SK-N-SH (cell line): Measurements from ENCODE around the gene TMEM191C. TPM values are rescaled to one million over a fixed set of nuclear protein-coding genes. Genes with fewer than 3 reads are reported as not detected.
A peak's percentile ranks its signal among the peaks of the same experiment; 100 is the strongest.
"Not testable (repeated sequence)": the region's sequence is repeated elsewhere in the genome, so short reads cannot be mapped to it uniquely, and the experiment has no call there.

Experiments used
- CTCF ChIA-PET: fragments of 300-600, 350-600 bp; formaldehyde crosslinking; extraction: SDS; loops from one replicate; lab custom pipeline; 2021; lab: Yijun Ruan, JAX
- POLR2A ChIA-PET: fragments of 350-600 bp; sonication (Branson Sonifier 250); formaldehyde crosslinking; extraction: SDS; loops from one replicate; lab custom pipeline; 2020; ENCODE audit warnings: antibody characterized with exemption, inconsistent platforms; lab: Yijun Ruan, JAX
- DNase-seq: peaks from one replicate; pipeline ENCODE4 v3.0.0; 2012
- H2AFZ ChIP-seq: fragments of 200-600 bp; sonication (generic); 2 replicates; pipeline ENCODE4 v1.8.1; 2016; ENCODE audit warnings: antibody characterized with exemption, mild to moderate bottlenecking, low read depth
- H3F3A ChIP-seq: fragments of 200-600 bp; sonication (generic); replicated peaks from 2 replicates; pipeline ENCODE3; 2016; ENCODE audit warnings: antibody characterized with exemption, mild to moderate bottlenecking; ENCODE audit not compliant: insufficient read depth
- H3K27ac ChIP-seq, 2 experiments: fragments of 200-500 bp in 1 of 2; fragments of 200-600 bp in 1 of 2; sonication (Bioruptor generic) in 1 of 2; sonication (generic), shearing (Covaris generic) in 1 of 2; 2 replicates each; pipeline versions ENCODE4 v1.5.1 to v1.6.1; 2014 to 2016; ENCODE audit warnings: low read depth in 2 of 2, inconsistent platforms in 1 of 2, low read length in 1 of 2, mild to moderate bottlenecking in 1 of 2, mixed read lengths in 1 of 2
- H3K27me3 ChIP-seq: fragments of 200-600 bp; sonication (generic), shearing (Covaris generic); 2 replicates; pipeline ENCODE4 v1.6.1; 2016; ENCODE audit warnings: mixed run types; ENCODE audit not compliant: insufficient read depth
- H3K36me3 ChIP-seq, 2 experiments: fragments of 200-500 bp in 1 of 2; fragments of 200-600 bp in 1 of 2; sonication (Bioruptor generic) in 1 of 2; sonication (generic) in 1 of 2; replicated peaks in 1 of 2; 2 replicates each; pipeline versions ENCODE3 to v1.5.1; 2014 to 2016; ENCODE audit warnings: low read length in 1 of 2, mild to moderate bottlenecking in 1 of 2; ENCODE audit not compliant: insufficient read depth in 2 of 2, control insufficient read depth in 1 of 2
- H3K4me1 ChIP-seq, 2 experiments: fragments of 200-500 bp in 1 of 2; fragments of 200-600 bp in 1 of 2; sonication (Bioruptor generic) in 1 of 2; sonication (generic), shearing (Covaris generic) in 1 of 2; 2 replicates each; pipeline versions ENCODE4 v1.5.1 to v1.6.1; 2014 to 2016; ENCODE audit warnings: low read depth in 1 of 2, low read length in 1 of 2, mixed run types in 1 of 2; ENCODE audit not compliant: insufficient read depth in 2 of 2, control insufficient read depth in 1 of 2
- H3K4me2 ChIP-seq: fragments of 200-600 bp; sonication (generic), shearing (Covaris generic); 2 replicates; pipeline ENCODE4 v1.6.1; 2017; ENCODE audit warnings: mixed run types
- H3K4me3 ChIP-seq, 2 experiments: fragments of 200-500 bp in 1 of 2; fragments of 200-600 bp in 1 of 2; sonication (Bioruptor generic) in 1 of 2; sonication (generic), shearing (Covaris generic) in 1 of 2; 2 replicates each; pipeline versions ENCODE4 v1.5.1 to v1.8.1; 2014 to 2016; ENCODE audit warnings: low read depth in 2 of 2, inconsistent platforms in 1 of 2, low read length in 1 of 2, mild to moderate bottlenecking in 1 of 2, mixed read lengths in 1 of 2, moderate library complexity in 1 of 2
- H3K79me2 ChIP-seq: fragments of 200-600 bp; sonication (generic); 2 replicates; pipeline ENCODE4 v1.8.1; 2017; ENCODE audit warnings: mild to moderate bottlenecking; ENCODE audit not compliant: insufficient read depth
- H3K9ac ChIP-seq: fragments of 200-600 bp; sonication (generic); 2 replicates; pipeline ENCODE4 v1.6.1; 2017; ENCODE audit warnings: mixed run types
- H3K9me2 ChIP-seq: fragments of 200-600 bp; sonication (generic); 2 replicates; pipeline ENCODE4 v1.6.1; 2017; ENCODE audit warnings: mixed run types
- H3K9me3 ChIP-seq: fragments of 200-600 bp; sonication (generic); 2 replicates; pipeline ENCODE4 v1.6.1; 2017; ENCODE audit warnings: mixed run types, mild to moderate bottlenecking, moderate library complexity
- H4K20me1 ChIP-seq: fragments of 200-600 bp; sonication (generic); 2 replicates; pipeline ENCODE4 v1.6.1; 2017; ENCODE audit warnings: mild to moderate bottlenecking, mixed run types; ENCODE audit not compliant: insufficient read depth
- CHD2 ChIP-seq: fragments of 150-350 bp; IDR thresholded peaks from 2 replicates; pipeline ENCODE4 v1.6.1; 2018; ENCODE audit warnings: low read length; ENCODE audit not compliant: partially characterized antibody
- EZH2phosphoT487 ChIP-seq: fragments of 200-600 bp; sonication (generic); IDR thresholded peaks from 2 replicates; pipeline ENCODE4 v1.6.1; 2017; ENCODE audit warnings: low read depth, mixed run types, mild to moderate bottlenecking, antibody characterized with exemption, moderate library complexity, borderline replicate concordance
- JUND ChIP-seq: IDR thresholded peaks from 2 replicates; pipeline ENCODE4 v1.4.0; 2012
- MEF2A ChIP-seq: IDR thresholded peaks from 2 replicates; pipeline ENCODE4 v1.4.0; 2012; ENCODE audit warnings: low read depth, borderline replicate concordance
- SMC3 ChIP-seq: IDR thresholded peaks from 2 replicates; pipeline ENCODE4 v1.6.1; 2012; ENCODE audit warnings: low read depth, low read length, improper control_type of control experiment
- WGBS: methylation state at CpG from one replicate; pipeline ENCODE4 v1.1.6; 2017; ENCODE audit warnings: low lambda C conversion rate; 5-methylcytosine and 5-hydroxymethylcytosine counted together
- polyA plus RNA-seq, 3 experiments: library from polyadenylated mRNA; depleted of rRNA; stranded (reverse); fragments of >200 nt; gene quantifications; 2 replicates each; pipeline ENCODE4 v1.2.3, GENCODE V29; 2012

TMEM191C gene
- polyA plus RNA-seq, 1 of the 3 experiments (the other 2 are of a cell fraction) = 3.4 TPM

- Histone ChIP-seq H3K27ac (no peak overlapping the region), H3K4me1 (no peaks in the 10 kb centered on the region), H3K79me2 (no peaks in the 10 kb centered on the region), H3K9me3 (no peaks in the 10 kb centered on the region), H3K9ac (no peak overlapping the region), H3K27me3 (no peaks in the 10 kb centered on the region), H3K4me3 (no peak overlapping the region), H3K9me2 (no peaks in the 10 kb centered on the region), H4K20me1 (no peaks in the 10 kb centered on the region), H3F3A (no peaks in the 10 kb centered on the region), H2AFZ (no peak overlapping the region), H3K4me2 (no peak overlapping the region), H3K36me3 (no peaks in the 10 kb centered on the region)
- DNase-seq = no peak
- POLR2A ChIA-PET = no interaction called here
- 82% methylated on average over 19 of the region's 19 CpGs for WGBS
- TF ChIP-seq SMC3 (no peak), EZH2phosphoT487 (no peak), JUND (no peak), MEF2A (no peak), CHD2 (no peak)
- CTCF ChIA-PET = interaction anchor here (1.2 kb wide), 2 partner anchors 13 to 14 kb away, joined by 3 to 4 read pairs; no protein-coding TSS in a partner anchor
Measured at GRCh38 chr22:21457023-21457787, 10.0 kb upstream of the TMEM191C start.

- H4K20me1 ChIP-seq, H3K4me2 ChIP-seq, H3K27ac ChIP-seq, H3F3A ChIP-seq, CTCF ChIA-PET, H3K4me1 ChIP-seq, H3K9ac ChIP-seq, H3K9me2 ChIP-seq, H3K36me3 ChIP-seq, H3K9me3 ChIP-seq, DNase-seq, H3K27me3 ChIP-seq, H3K4me3 ChIP-seq, H2AFZ ChIP-seq, H3K79me2 ChIP-seq, POLR2A ChIA-PET: not testable (repeated sequence)
- WGBS = no CpG with 5 or more reads among the region's 4 CpGs
Measured at GRCh38 chr22:21462672-21463071, 4.5 kb upstream of the TMEM191C start.

- H3K36me3 ChIP-seq, H3K9ac ChIP-seq, DNase-seq, H3K4me2 ChIP-seq, H3K9me2 ChIP-seq, H2AFZ ChIP-seq, H3F3A ChIP-seq, H4K20me1 ChIP-seq, H3K27ac ChIP-seq, CTCF ChIA-PET, H3K79me2 ChIP-seq, H3K4me1 ChIP-seq, H3K9me3 ChIP-seq, POLR2A ChIA-PET, H3K27me3 ChIP-seq: not testable (repeated sequence)
- 0% methylated on average over 6 of the region's 60 CpGs for WGBS
- peak overlapping the region in 1 of 2 experiments; percentile 35; a peak in 2 of 4 replicates for H3K4me3 ChIP-seq
Measured at GRCh38 chr22:21468194-21469096, 1.3 kb downstream of the TMEM191C start.

- H3K9ac ChIP-seq, H3K27me3 ChIP-seq, H3K36me3 ChIP-seq, DNase-seq, POLR2A ChIA-PET, H3K4me2 ChIP-seq, H3K27ac ChIP-seq, H2AFZ ChIP-seq, CTCF ChIA-PET, H3K4me1 ChIP-seq, H3K9me2 ChIP-seq, H3K9me3 ChIP-seq, H3F3A ChIP-seq, H3K79me2 ChIP-seq, H4K20me1 ChIP-seq, H3K4me3 ChIP-seq: not testable (repeated sequence)
- WGBS = 86% methylated on average over 10 of the region's 87 CpGs
Measured at GRCh38 chr22:21469097-21469994, 2.2 kb downstream of the TMEM191C start.

- not testable (repeated sequence) for H2AFZ ChIP-seq
- WGBS = no CpG with 5 or more reads among the region's 11 CpGs
Measured at GRCh38 chr22:21472984-21473383, 5.8 kb downstream of the TMEM191C start.

More at GRCh38 chr22:21472984-21473383, 5.8 kb downstream of the TMEM191C start:
- H3K79me2 ChIP-seq, H3K27ac ChIP-seq, H3K4me2 ChIP-seq, H3K27me3 ChIP-seq, CTCF ChIA-PET, H3F3A ChIP-seq, H3K36me3 ChIP-seq, H4K20me1 ChIP-seq, H3K9me2 ChIP-seq, H3K9me3 ChIP-seq, H3K4me1 ChIP-seq, H3K9ac ChIP-seq, H3K4me3 ChIP-seq, DNase-seq, POLR2A ChIA-PET: not testable (repeated sequence)
